Measurements from ENCODE around the gene MEIS1.

The MEIS1 gene

GRCh38 chr2:66461664-66462500 lies 27.0 kb downstream of the MEIS1 start:
- no peak overlapping the region for H3K4me3 ChIP-seq (ENCODE audit: control insufficient read depth, low read depth, low read length)
- TF ChIP-seq, protein P1, sequence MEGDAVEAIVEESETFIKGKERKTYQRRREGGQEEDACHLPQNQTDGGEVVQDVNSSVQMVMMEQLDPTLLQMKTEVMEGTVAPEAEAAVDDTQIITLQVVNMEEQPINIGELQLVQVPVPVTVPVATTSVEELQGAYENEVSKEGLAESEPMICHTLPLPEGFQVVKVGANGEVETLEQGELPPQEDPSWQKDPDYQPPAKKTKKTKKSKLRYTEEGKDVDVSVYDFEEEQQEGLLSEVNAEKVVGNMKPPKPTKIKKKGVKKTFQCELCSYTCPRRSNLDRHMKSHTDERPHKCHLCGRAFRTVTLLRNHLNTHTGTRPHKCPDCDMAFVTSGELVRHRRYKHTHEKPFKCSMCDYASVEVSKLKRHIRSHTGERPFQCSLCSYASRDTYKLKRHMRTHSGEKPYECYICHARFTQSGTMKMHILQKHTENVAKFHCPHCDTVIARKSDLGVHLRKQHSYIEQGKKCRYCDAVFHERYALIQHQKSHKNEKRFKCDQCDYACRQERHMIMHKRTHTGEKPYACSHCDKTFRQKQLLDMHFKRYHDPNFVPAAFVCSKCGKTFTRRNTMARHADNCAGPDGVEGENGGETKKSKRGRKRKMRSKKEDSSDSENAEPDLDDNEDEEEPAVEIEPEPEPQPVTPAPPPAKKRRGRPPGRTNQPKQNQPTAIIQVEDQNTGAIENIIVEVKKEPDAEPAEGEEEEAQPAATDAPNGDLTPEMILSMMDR (conservative IDR thresholded peaks at IDR 0.05; ENCODE audit: control insufficient read depth, insufficient read depth, low read depth, low read length), result no peak
- DNase-seq (ENCODE audit: low read depth), result no peak

DNA sequence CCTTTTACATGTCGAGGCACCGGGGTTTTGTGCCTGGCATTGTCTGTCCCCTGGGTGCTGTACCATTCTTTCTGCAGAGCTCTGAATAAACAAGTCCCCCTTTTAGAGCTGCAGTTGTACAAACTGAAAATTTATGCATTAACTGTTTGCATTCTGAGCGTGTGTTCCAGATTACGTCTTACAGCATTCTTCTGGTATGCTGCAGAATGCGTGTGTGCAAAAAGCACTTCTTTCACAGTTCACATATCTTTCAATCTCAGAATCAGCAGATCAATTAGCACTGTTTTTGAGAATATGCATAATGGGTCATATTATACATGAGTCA lies 27.5 kb downstream of the MEIS1 start:
- TF ChIP-seq, protein P1 (conservative IDR thresholded peaks at IDR 0.05; ENCODE audit: control insufficient read depth, insufficient read depth, low read depth, low read length), result no peak
- no peak for DNase-seq (ENCODE audit: low read depth)
- no peak overlapping the region for H3K4me3 ChIP-seq (ENCODE audit: control insufficient read depth, low read depth, low read length)

- TF ChIP-seq, protein P1 (conservative IDR thresholded peaks at IDR 0.05; ENCODE audit: control insufficient read depth, insufficient read depth, low read depth, low read length), result no peak
- DNase-seq (ENCODE audit: low read depth), result no peak
- no peak overlapping the region for H3K4me3 ChIP-seq (ENCODE audit: control insufficient read depth, low read depth, low read length)
These were observed 28.4 kb downstream of the MEIS1 start for GRCh38 chr2:66463206-66463755.

DNA sequence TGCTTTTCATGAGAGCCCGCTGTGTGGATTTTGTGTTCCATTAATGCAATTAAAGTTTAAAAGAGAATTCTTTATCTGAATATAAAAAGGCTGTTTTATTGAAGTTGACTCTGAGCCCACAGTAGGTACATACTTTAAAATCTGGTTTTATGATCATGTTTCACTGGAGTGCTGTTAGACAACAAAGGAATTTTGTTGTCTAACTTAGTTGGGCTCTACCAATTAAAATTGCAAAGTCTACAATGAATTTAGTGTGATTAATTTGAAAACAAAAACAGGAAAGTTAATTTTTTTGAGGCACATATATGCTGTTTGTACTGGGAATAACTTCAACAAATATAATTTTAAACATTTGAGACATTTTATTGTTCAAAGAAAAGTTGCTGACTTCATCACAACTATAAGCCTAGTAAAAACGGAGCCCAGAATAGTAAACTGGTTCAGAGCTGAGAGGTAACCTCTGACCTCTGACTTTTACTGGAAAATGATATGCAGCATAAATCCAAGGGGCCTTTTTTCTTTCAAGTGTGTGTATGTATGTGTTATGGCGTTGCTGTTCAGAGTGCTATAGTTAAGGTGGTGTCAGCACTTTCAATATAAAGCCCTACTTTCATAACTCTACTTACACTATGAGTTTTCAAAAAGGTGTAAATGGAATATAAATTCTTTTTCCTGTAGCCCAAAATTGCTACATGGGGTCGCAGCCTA lies 30.2 kb downstream of the MEIS1 start:
- no peak for DNase-seq (ENCODE audit: low read depth)
- TF ChIP-seq, protein P1 (conservative IDR thresholded peaks at IDR 0.05; ENCODE audit: control insufficient read depth, insufficient read depth, low read depth, low read length), result no peak
- no peak overlapping the region for H3K4me3 ChIP-seq (ENCODE audit: control insufficient read depth, low read depth, low read length)

DNA sequence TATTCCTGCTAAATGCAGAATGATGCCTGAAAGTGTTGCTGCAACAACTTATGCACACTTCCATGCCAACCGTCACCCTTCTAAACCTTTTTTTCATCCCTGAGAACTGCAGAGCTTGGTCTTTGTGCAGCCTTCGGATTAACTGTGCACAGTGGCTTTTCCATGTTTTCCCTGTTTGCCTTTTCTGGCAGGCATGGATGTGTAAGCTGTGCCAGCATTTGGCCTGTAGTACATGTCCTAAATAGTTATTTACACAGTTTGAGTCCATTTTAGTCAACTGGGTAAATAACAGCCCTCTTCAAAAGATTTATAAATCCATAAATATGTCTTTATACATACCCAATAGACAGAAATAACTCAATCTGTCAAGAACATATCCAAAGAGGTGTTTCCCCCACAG lies 31.5 kb downstream of the MEIS1 start:
- H3K4me3 ChIP-seq (ENCODE audit: control insufficient read depth, low read depth, low read length), result no peak overlapping the region
- TF ChIP-seq, protein P1 (conservative IDR thresholded peaks at IDR 0.05; ENCODE audit: control insufficient read depth, insufficient read depth, low read depth, low read length), result no peak
- DNase-seq (ENCODE audit: low read depth), result no peak

DNA sequence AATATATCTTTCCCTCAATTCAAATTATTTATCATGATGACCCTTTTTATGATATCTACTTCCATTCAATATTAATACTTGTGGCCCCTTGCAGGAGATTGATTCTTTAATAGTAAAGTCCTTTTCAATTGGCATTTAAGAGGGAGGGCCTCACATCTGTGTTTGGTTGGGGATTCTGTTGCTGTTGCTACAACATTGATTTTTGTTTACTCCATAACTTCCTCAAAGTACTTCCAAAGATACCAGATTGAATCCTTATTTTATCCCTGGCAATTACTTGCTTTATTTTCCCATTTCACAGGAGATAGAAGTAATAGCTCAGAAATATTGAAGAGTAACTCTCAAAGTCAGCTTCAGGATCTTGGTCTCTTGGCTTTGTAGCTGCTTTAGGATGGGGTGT lies 32.8 kb downstream of the MEIS1 start:
- no peak for DNase-seq (ENCODE audit: low read depth)
- H3K4me3 ChIP-seq (ENCODE audit: control insufficient read depth, low read depth, low read length), result no peak overlapping the region
- TF ChIP-seq, protein P1 (conservative IDR thresholded peaks at IDR 0.05; ENCODE audit: control insufficient read depth, insufficient read depth, low read depth, low read length), result no peak

Data from fibroblast of mammary gland (primary cell).